HG03565 (cell line): ENCODE data around the gene GLB1L3.
"Not testable (repeated sequence)": the region's sequence is repeated elsewhere in the genome, so short reads cannot be mapped to it uniquely, and the experiment has no call there.

Source experiments
- ATAC-seq: cut with Tn5 transposase; IDR thresholded peaks from one replicate; pipeline ENCODE4 v1.9.1; 2021; ENCODE audit warnings: mild to moderate bottlenecking, moderate library complexity; ENCODE audit not compliant: unreplicated experiment

GLB1L3 gene

DNA sequence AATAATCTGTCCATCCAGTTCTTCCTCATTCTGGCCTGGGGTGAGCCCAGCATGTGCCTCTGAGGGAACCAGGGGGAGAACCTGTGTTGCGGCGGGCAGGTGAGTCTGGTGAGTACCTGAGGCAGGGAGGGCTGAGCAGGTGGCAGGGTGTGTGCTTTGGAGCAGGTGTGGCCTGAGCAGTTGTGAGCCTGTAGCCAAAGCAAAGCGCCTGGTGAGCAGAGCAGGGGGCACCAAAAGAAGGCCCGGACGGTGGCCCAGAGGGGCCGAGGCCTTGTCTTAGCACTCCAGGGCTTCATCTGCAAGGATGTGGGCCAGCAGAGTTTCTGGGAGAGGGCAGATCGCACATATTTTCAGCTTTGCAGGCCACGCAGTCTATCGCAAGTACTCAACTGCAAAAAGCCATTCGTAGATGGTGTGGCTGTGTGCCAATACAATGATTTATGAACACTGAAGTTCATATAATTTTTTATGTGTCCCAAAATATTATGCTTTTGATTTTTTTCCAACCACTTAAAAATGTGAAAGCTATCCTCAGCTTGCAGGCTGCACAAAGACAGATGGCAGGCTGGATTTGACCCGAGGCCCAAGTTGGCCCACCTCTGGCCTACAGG lies 64.3 kb downstream of the GLB1L3 start:
- ATAC-seq = no peak

- ATAC-seq = no peak
Measured at GRCh38 chr11:134341805-134342571, 65.8 kb downstream of the GLB1L3 start.

DNA sequence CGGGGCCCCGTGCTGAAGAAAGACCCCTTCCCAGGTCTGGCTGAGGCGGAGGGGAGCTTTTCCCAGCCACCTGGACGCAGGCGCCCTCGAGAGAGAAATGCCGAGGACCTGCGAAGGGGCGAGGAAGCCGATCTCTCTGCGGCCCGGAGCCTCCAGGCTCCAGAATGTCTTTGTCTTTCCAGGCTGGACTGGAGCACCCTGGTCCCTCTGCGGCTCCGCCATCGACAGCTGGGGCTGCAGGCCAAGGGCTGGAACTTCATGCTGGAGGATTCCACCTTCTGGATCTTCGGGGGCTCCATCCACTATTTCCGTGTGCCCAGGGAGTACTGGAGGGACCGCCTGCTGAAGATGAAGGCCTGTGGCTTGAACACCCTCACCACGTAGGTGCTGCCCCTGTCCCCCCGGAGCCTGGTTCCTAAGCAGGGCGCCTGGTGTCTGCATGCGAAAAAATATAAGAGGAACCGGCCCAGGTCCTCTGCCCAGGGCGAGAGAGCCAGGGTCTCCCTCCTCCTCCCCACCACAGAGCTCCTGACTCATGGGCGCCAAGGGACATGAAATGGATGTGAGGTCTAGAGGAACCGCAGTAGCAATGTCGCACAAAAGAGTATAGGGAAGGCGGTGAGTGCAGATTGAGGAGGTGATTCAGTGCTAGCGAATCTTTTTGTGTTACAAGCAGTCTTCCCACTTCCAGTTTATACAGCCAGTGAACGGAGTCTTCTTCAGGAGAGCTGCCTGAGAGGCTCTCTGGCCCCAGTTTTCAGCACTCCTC lies 66.6 kb downstream of the GLB1L3 start:
- no peak for ATAC-seq

GRCh38 chr11:134343646-134344045 lies 67.5 kb downstream of the GLB1L3 start:
- ATAC-seq = no peak

GRCh38 chr11:134344497-134345236 lies 68.5 kb downstream of the GLB1L3 start:
- not testable (repeated sequence) for ATAC-seq

- no peak for ATAC-seq
Measured at GRCh38 chr11:134345237-134345550, 69.0 kb downstream of the GLB1L3 start.

- ATAC-seq = no peak
Measured at GRCh38 chr11:134346101-134346975, 70.2 kb downstream of the GLB1L3 start.

- ATAC-seq = no peak
Measured at GRCh38 chr11:134346976-134347350, 70.8 kb downstream of the GLB1L3 start.

- ATAC-seq = no peak
Measured at GRCh38 chr11:134347441-134347840, 71.3 kb downstream of the GLB1L3 start.

DNA sequence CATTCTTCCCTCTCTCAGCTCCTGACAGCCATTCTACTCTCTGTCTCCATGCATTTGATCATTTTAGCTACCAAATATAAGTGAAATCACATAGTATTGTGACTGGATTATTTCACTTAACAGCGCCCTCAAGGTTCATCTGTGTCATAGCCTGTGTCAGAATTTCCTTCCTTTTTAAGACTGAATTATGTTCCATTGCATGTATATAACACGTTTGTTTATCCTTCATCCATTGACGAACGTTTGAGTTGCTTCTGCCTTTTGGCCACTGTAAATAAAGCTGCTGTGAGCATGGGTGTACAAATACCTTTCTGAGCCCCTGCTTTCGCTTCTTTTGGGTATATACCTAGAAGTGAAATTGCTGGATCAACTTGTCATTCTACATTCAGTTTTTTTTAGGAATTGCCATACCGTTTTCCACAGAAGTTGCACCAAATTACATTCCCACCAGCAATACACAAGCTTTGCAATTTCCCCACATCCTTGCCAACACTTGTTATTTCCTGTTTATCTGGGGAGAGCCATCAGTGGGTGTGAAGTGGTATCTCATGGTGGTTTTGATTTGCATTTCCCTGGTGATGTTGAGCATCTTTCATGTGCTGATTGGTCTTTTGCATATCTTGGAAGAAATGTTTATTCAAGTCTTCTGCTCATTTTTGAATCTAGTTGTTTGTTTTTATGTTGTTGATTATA lies 73.1 kb downstream of the GLB1L3 start:
- ATAC-seq = peak; percentile 47

- ATAC-seq = no peak
Measured at GRCh38 chr11:134349802-134350355, 73.7 kb downstream of the GLB1L3 start.

DNA sequence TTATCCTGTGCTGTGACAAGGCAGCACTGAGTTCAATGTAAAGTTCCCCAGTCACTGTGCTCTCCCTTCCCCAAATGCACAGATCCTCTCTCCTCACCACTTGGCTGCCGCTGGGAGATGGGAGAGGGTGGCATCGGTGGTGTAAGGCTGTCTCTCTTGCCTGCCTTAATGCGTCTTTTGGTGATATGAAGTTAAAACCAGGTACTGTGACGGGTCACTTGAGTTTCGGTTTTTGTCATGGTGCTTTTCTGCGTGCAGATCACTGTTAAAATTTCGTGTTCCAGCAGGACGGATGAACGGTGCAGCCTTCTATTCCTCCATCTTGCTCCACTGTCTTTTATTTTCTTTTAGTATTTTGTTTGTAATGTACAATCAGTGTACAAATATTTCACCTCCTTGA lies 74.2 kb downstream of the GLB1L3 start:
- ATAC-seq = peak; percentile 55

DNA sequence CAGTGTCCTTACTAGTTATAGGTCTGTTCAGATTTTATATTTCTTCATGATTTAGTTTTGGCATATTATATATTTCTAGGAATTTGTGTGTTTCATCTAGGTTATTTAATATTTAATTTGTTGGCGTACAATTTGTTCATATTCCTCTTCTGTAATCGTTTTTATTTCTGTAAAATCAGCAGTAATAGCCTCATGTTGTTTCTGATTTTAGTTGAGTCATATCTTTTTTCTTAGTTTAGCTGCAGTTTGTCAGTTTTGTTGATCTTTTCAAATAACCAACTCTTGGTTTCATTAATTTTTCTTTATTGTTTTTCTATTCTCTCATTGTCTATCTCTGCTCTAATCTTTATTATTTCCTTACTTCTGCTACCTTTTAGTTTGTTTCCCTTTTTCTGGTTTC lies 75.9 kb downstream of the GLB1L3 start:
- no peak for ATAC-seq

- no peak for ATAC-seq
Measured at GRCh38 chr11:134355136-134355535, 79.0 kb downstream of the GLB1L3 start.

- no peak for ATAC-seq
Measured at GRCh38 chr11:134355656-134356055, 79.5 kb downstream of the GLB1L3 start.

DNA sequence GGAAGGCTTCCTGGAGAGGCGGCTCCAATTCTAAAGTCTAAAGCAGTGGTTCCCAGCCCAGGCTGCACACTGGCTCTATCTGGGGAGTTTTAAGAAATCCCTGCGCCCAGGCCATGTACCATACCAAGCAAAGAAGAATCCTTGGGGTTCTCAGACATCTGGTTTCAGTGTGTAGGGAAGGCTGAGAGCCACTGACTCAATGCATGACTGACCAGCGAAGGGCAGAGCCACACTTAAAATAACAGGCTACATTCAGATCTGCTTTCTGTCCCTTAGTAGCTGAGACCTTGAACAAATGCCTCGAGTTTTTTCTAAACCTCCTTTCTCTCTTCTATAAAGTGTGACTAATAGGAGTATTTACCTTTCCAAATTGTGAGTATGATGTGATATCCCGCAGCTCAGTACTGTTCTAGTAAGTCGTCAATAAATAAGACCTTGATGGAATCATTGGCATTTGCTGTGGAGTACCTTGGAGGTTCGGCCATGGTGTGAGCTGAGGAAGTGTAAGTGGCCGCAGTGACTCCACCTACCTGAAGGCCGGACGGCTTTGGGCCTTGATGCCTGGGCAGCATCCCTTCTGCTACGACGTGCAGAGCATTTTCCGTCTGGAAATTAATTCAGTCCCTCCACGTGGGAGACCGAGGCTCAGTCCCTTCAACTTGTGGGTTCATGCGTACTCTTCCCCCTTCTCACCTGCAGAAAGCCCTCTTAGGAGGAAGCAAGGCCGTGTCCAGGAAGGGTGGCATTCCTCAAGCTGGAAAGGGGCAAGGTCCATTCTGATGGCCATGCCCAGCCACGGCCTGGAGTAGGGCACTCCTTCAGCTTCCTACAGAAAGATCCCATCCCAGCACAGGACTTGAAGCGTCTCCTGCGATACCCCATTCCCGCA lies 80.7 kb downstream of the GLB1L3 start:
- no peak for ATAC-seq

DNA sequence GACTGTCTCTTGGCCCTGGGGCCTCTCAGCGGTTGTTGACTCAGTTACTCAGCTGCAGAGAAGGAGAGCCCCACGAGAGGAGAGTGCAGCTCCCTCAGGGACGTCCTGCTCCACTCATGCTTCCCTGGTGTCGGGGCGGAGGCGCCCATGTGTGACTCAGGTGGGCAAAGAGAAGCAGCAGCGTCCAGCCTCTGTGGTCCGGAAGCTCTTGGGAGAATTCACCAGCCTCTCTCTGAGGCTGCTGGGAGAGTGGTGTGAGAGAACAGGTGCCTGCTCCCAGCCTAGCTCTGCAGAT lies 81.3 kb downstream of the GLB1L3 start:
- no peak for ATAC-seq

GRCh38 chr11:134358165-134358855 lies 82.1 kb downstream of the GLB1L3 start:
- ATAC-seq = no peak
